BLaER1 treated with 17β-estradiol and CSF1 and Interleukin-3, amounts not matched to agents 10 nM and 100 nM (cell line): ENCODE data around the gene TMEM145.
"Not testable (repeated sequence)": the region's sequence is repeated elsewhere in the genome, so short reads cannot be mapped to it uniquely, and the experiment has no call there.

Experiments
- H3K27ac ChIP-seq, 11 experiments: shearing (Covaris generic); formaldehyde crosslinking; 2 replicates each; pipeline ENCODE4 v1.8.1; 2022
- H3K27me3 ChIP-seq, 11 experiments: shearing (Covaris generic); formaldehyde crosslinking; 2 replicates each; pipeline ENCODE4 v1.8.1; 2022
- H3K36me3 ChIP-seq, 11 experiments: shearing (Covaris generic); formaldehyde crosslinking; 2 replicates each; pipeline ENCODE4 v1.8.1; 2022
- H3K4me1 ChIP-seq, 10 experiments: shearing (Covaris generic); formaldehyde crosslinking; 2 replicates each; pipeline ENCODE4 v1.8.1; 2022
- H3K4me2 ChIP-seq, 11 experiments: shearing (Covaris generic); formaldehyde crosslinking; 2 replicates each; pipeline ENCODE4 v1.8.1; 2022
- H3K4me3 ChIP-seq, 10 experiments: shearing (Covaris generic); formaldehyde crosslinking; 2 replicates each; pipeline ENCODE4 v1.8.1; 2022
- H3K9ac ChIP-seq, 11 experiments: shearing (Covaris generic); formaldehyde crosslinking; 2 replicates each; pipeline ENCODE4 v1.8.1; 2022
- H3K9me3 ChIP-seq, 11 experiments: shearing (Covaris generic); formaldehyde crosslinking; replicated peaks in 1 of 11; 2 replicates each; pipeline ENCODE4 v1.8.1; 2022
- H4K20me1 ChIP-seq, 11 experiments: shearing (Covaris generic); formaldehyde crosslinking; 2 replicates each; pipeline ENCODE4 v1.8.1; 2022
- Cebpa-rat ChIP-seq, 11 experiments: shearing (Covaris generic); IDR thresholded peaks; 2 replicates each; pipeline ENCODE4 v1.8.1; 2022

TMEM145 gene

DNA sequence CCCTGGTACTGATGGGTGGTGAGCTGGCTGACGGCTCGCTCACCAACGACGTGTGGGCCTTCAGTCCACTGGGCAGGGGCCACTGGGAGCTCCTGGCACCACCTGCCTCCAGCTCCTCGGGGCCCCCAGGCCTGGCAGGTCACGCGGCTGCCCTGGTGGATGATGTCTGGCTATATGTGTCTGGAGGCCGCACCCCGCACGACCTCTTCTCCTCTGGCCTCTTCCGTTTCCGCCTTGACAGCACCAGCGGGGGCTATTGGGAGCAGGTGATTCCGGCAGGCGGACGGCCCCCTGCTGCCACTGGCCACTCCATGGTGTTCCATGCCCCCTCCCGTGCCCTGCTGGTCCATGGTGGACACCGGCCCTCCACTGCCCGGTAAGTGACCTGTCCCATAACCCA is 22.9 kb downstream of the TMEM145 start:
- Histone ChIP-seq H3K4me3 (no peak overlapping the region), H3K27ac (no peak overlapping the region), H3K9ac (peak overlapping the region in 2 of 11 experiments; percentile 18 to 38; a peak in 1 of 22 replicates), H3K4me1 (peaks cover 0 to 13% (median 6%) of the 10 kb centered on the region in 10 experiments; a peak in 8 of 20 replicates), H3K4me2 (no peak overlapping the region), H3K36me3 (peaks cover 21 to 76% (median 45%) of the 10 kb centered on the region in 11 experiments), H3K9me3 (no peaks in the 10 kb centered on the region), H4K20me1 (peaks cover 4 to 56% (median 26%) of the 10 kb centered on the region in 11 experiments; a peak in 17 of 22 replicates), H3K27me3 (no peaks in the 10 kb centered on the region)
- TF ChIP-seq Cebpa-rat (IDR thresholded peaks at IDR 0.05) = no peak

DNA sequence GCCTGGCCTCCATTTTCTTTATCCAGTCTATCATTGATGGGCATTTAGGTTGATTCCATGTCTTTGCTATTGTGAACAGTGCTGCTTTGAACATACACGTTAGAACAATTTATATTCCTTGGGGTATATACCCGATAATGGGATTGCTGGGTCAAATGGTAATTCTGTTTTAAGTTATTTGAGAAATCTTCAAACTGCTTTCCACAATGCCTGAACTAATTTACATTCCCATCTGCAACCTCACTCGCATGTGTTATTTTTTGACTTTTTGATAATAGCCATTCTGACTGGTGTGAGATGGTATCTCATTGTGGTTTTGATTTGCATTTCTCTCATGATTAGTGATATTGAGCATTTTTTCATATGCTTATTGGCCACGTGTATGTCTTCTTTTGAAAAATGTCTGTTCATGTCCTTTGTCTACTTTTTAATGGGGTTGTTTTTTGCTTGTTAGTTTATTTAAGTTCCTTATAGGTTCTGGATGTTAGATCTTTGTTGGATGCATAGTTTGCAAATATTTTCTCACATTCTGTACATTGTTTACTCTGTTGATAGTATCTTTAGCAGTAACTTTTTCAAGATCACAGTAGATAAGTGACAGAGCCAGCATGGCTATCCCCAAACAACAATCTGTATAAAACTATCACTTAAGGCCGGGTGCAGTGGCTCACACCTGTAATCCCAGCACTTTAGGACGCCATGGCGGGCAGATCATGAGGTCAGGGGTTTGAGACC is 26.2 kb downstream of the TMEM145 start:
- H3K9me3 ChIP-seq = not testable (repeated sequence)

DNA sequence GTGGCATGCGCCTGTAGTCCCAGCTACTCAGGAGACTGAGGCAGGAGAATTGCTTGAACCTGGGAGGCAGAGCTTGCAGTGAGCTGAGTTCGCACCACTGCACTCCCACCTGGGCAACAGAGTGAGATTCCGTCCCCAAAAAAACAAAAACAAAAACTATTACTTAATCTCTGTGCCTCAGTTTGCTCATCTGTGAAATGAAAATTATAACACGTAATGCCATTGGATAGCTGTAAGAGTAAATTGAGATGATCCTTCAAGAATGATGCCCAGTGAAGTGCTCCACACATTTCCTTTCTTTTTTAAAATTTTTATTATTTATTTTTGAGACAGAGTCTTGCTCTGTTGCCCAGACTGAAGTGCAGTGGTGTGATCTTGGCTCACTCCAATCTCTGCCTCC is 26.8 kb downstream of the TMEM145 start:
- peaks cover 0 to 27% (median 0%) of the 10 kb centered on the region in 11 experiments; a peak in 7 of 22 replicates for H4K20me1 ChIP-seq
- H3K9me3 ChIP-seq, H3K9ac ChIP-seq, H3K27me3 ChIP-seq, H3K4me2 ChIP-seq, H3K4me3 ChIP-seq, H3K4me1 ChIP-seq, H3K27ac ChIP-seq: not testable (repeated sequence)
- peaks cover 42 to 88% (median 64%) of the 10 kb centered on the region in 11 experiments for H3K36me3 ChIP-seq

More for the DNA sequence above, 26.2 kb downstream of the TMEM145 start:
- peaks cover 0 to 24% (median 0%) of the 10 kb centered on the region in 11 experiments; a peak in 8 of 22 replicates for H4K20me1 ChIP-seq
- not testable (repeated sequence) for H3K4me3 ChIP-seq, H3K27me3 ChIP-seq, H3K4me1 ChIP-seq, H3K4me2 ChIP-seq, H3K27ac ChIP-seq, H3K9ac ChIP-seq
- peaks cover 36 to 84% (median 58%) of the 10 kb centered on the region in 11 experiments for H3K36me3 ChIP-seq

DNA sequence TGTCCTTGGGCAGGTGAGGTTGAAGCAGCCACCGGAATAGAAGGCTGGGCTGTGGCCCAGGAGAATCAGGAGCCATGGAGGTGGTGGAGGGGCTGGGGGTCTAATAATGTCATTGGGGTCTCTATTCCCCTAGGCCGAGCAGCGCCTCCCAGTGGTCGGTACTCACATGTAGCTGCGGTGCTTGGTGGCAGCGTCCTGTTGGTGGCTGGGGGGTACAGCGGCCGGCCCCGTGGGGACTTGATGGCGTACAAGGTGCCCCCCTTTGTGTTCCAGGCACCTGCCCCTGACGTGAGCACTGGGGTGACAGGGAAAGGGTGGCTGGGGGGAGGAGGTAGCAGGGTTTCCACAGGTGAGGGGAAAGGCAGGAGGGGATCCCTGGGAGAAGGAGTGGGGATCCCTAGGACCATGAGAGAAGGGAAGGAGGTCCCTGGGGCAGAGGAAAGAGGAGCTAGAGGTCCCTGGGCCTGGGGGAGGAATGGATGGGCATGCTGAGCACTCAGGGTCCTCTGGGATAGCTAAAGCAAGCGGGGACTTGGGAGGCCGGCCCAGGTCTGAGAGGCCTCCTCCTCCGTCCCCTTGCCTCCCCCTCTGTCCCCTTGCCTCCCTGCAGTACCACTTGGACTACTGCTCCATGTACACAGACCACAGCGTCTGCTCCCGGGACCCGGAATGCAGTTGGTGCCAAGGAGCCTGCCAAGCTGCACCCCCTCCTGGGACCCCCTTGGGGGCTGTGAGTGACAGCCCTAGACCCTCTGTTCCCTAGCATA is 30.4 kb downstream of the TMEM145 start:
- no peaks in the 10 kb centered on the region for H3K9me3 ChIP-seq
- no peak for TF ChIP-seq Cebpa-rat (IDR thresholded peaks at IDR 0.05)
- H3K27ac ChIP-seq = no peak overlapping the region
- no peak overlapping the region for H3K4me2 ChIP-seq
- H3K9ac ChIP-seq = no peak overlapping the region
- H3K4me3 ChIP-seq = no peak overlapping the region
- H3K36me3 ChIP-seq = peaks cover 26 to 77% (median 47%) of the 10 kb centered on the region in 11 experiments
- H4K20me1 ChIP-seq = peaks cover 0 to 5% (median 0%) of the 10 kb centered on the region in 11 experiments; a peak in 1 of 22 replicates
- H3K4me1 ChIP-seq = peaks cover 0 to 18% (median 4%) of the 10 kb centered on the region in 10 experiments; a peak in 8 of 20 replicates
- no peaks in the 10 kb centered on the region for H3K27me3 ChIP-seq

DNA sequence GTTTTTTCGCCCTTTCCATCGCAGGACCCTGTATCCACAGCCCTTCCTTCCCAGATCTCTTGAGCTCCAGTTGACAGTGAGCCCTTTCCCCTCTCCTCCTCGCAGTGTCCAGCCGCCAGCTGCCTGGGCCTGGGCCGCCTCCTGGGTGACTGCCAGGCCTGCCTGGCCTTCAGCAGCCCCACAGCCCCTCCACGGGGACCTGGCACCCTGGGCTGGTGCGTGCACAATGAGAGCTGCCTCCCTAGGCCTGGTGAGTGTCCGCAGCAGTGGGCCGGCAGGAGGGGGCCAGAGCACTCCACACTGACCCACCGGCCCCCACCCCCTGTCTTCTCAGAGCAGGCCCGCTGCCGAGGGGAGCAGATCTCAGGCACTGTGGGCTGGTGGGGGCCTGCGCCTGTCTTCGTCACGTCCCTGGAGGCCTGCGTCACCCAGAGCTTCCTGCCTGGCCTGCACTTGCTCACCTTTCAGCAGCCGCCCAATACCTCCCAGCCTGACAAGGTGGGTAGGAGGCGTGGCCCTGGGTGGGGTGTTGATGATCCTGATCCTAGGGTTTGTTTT is 31.3 kb downstream of the TMEM145 start:
- H3K27ac ChIP-seq = no peak overlapping the region
- H3K9ac ChIP-seq = 0 out of 22 replicates have a peak overlapping the region, but pooled peaks of 1 of the 11 experiments have one; percentile 24
- peaks cover 29 to 85% (median 49%) of the 10 kb centered on the region in 11 experiments for H3K36me3 ChIP-seq
- no peaks in the 10 kb centered on the region for H3K27me3 ChIP-seq
- peaks cover 0 to 5% (median 0%) of the 10 kb centered on the region in 11 experiments; a peak in 2 of 22 replicates for H4K20me1 ChIP-seq
- H3K4me1 ChIP-seq = peaks cover 0 to 18% (median 4%) of the 10 kb centered on the region in 10 experiments; a peak in 8 of 20 replicates
- no peak overlapping the region for H3K4me2 ChIP-seq
- H3K9me3 ChIP-seq = no peaks in the 10 kb centered on the region
- TF ChIP-seq Cebpa-rat (IDR thresholded peaks at IDR 0.05) = no peak
- no peak overlapping the region for H3K4me3 ChIP-seq

DNA sequence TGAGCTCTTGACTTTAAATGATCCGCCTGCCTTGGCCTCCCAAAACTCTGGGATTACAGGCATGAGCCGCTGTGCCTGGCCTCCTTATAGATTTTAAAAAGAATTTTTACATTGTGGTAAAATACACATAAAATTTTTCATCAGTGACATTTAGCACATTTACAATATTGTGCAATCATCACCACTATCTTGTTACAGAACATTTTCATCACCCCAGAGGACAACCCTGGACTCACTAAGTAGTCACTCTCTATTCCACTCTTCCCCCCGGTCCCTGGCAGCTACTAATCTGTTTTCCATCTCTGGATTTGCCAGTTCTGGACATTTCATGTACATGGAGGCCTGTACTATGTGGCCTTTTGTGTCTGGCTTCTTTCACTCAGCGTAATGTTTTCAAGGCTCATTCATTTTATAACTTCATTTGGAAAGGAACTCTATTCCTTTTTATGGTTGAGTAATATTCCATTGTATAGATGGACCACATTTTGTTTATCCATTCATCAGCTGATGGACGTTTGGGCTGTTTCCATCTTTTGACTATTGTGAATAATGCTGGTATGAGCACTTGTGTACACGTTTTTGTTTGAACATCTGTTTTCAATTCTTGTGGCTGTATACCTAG is 32.2 kb downstream of the TMEM145 start:
- Histone ChIP-seq H3K4me1 (peaks cover 0 to 18% (median 4%) of the 10 kb centered on the region in 10 experiments; a peak in 8 of 20 replicates), H3K27ac (no peak overlapping the region), H4K20me1 (peaks cover 0 to 5% (median 0%) of the 10 kb centered on the region in 11 experiments; a peak in 2 of 22 replicates), H3K9ac (no peak overlapping the region), H3K4me2 (no peak overlapping the region), H3K27me3 (no peaks in the 10 kb centered on the region), H3K4me3 (no peak overlapping the region), H3K9me3 (no peaks in the 10 kb centered on the region), H3K36me3 (peaks cover 29 to 87% (median 45%) of the 10 kb centered on the region in 11 experiments)
- peak in 6 of 11 experiments; percentile 17 to 73 (median 56); a peak in 8 of 22 replicates for TF ChIP-seq Cebpa-rat (IDR thresholded peaks at IDR 0.05)

DNA sequence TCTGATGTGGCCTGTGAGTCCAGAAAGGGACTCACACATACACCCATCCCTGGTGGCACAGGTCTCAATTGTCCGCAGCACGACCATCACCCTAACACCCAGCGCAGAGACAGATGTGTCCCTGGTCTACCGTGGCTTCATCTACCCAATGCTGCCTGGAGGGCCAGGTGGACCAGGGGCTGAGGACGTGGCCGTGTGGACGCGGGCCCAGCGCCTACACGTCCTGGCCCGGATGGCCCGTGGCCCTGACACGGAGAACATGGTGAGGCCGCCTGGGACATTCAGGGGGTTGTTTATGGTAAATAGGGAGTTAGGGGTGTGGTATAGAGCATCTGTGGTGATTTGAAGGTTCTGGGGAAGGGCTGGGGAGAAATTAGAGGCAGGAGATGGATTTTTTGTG is 35.1 kb downstream of the TMEM145 start:
- H3K9me3 ChIP-seq = no peaks in the 10 kb centered on the region
- H3K27me3 ChIP-seq = no peaks in the 10 kb centered on the region
- no peak overlapping the region for H3K27ac ChIP-seq
- no peak overlapping the region for H3K4me2 ChIP-seq
- no peak overlapping the region for H3K4me3 ChIP-seq
- no peak for TF ChIP-seq Cebpa-rat (IDR thresholded peaks at IDR 0.05)
- peaks cover 21 to 75% (median 31%) of the 10 kb centered on the region in 11 experiments for H3K36me3 ChIP-seq
- no peak overlapping the region for H3K9ac ChIP-seq
- peaks cover 10 to 22% (median 13%) of the 10 kb centered on the region in 10 experiments; a peak in 18 of 20 replicates for H3K4me1 ChIP-seq
- H4K20me1 ChIP-seq = peaks cover 0 to 11% (median 0%) of the 10 kb centered on the region in 11 experiments; a peak in 2 of 22 replicates

DNA sequence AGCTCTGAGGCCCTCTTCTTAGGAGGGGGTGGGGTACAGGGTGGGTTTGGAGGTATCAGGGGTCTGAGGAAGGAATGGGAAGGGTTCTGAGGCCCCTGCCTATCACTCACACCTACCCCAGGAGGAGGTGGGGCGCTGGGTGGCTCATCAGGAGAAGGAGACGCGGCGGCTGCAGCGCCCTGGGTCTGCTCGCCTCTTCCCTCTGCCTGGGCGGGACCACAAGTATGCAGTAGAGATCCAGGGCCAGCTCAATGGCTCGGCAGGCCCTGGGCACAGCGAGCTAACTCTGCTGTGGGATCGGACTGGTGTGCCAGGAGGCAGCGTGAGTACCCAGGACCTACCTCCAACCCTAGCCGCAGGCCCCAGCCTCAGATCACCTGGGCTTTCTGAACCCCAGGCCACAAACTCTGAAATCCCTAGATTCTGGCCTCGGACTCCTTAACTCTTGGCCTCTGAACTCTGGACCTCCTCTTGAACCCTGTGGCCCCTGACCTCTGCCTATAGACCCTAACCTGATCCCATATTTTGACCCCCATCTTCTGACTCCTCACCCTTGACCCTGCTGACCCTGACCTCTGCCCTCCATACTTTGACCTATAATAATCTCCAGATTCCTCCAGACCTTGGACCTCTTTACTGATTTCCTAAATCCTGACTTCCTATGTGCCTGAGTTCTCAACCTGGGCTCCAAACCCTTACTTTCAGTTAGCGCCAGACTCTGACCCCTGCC is 36.4 kb downstream of the TMEM145 start:
- H3K4me3 ChIP-seq = no peak overlapping the region
- TF ChIP-seq Cebpa-rat (IDR thresholded peaks at IDR 0.05) = no peak
- no peak overlapping the region for H3K27ac ChIP-seq
- no peak overlapping the region for H3K4me2 ChIP-seq
- peaks cover 23 to 75% (median 36%) of the 10 kb centered on the region in 11 experiments for H3K36me3 ChIP-seq
- H3K27me3 ChIP-seq = no peaks in the 10 kb centered on the region
- H3K4me1 ChIP-seq = peaks cover 13 to 25% (median 14%) of the 10 kb centered on the region in 10 experiments; a peak in 18 of 20 replicates
- no peak overlapping the region for H3K9ac ChIP-seq
- no peaks in the 10 kb centered on the region for H3K9me3 ChIP-seq
- H4K20me1 ChIP-seq = peaks cover 0 to 23% (median 0%) of the 10 kb centered on the region in 11 experiments; a peak in 2 of 22 replicates
